BLaER1 (cell line): ENCODE results near the gene TBXAS1.

Experiments
- H3K27ac ChIP-seq: shearing (Covaris generic); formaldehyde crosslinking; 2 replicates; pipeline ENCODE4 v1.8.1; 2022
- H3K27me3 ChIP-seq: shearing (Covaris generic); formaldehyde crosslinking; 2 replicates; pipeline ENCODE4 v1.8.1; 2022
- H3K36me3 ChIP-seq: shearing (Covaris generic); formaldehyde crosslinking; 2 replicates; pipeline ENCODE4 v1.8.1; 2022
- H3K4me1 ChIP-seq: shearing (Covaris generic); formaldehyde crosslinking; 2 replicates; pipeline ENCODE4 v1.8.1; 2022
- H3K4me2 ChIP-seq: shearing (Covaris generic); formaldehyde crosslinking; 2 replicates; pipeline ENCODE4 v1.8.1; 2022
- H3K4me3 ChIP-seq: shearing (Covaris generic); formaldehyde crosslinking; 2 replicates; pipeline ENCODE4 v1.8.1; 2022
- H3K9ac ChIP-seq: shearing (Covaris generic); formaldehyde crosslinking; 2 replicates; pipeline ENCODE4 v1.8.1; 2022
- H3K9me3 ChIP-seq: shearing (Covaris generic); formaldehyde crosslinking; 2 replicates; pipeline ENCODE4 v1.8.1; 2022
- H4K20me1 ChIP-seq: shearing (Covaris generic); formaldehyde crosslinking; 2 replicates; pipeline ENCODE4 v1.8.1; 2022
- Cebpa-rat ChIP-seq: shearing (Covaris generic); IDR thresholded peaks from 2 replicates; pipeline ENCODE4 v1.8.1; 2022

The TBXAS1 gene

GRCh38 chr7:139937715-139938114 is 108.7 kb downstream of the TBXAS1 start:
- no peaks in the 10 kb centered on the region for H3K36me3 ChIP-seq
- H3K9ac ChIP-seq, result no peak overlapping the region
- TF ChIP-seq Cebpa-rat, result no peak
- H3K27ac ChIP-seq, result peak overlapping the region; percentile 8; the same call in 1 of the 2 replicates
- H3K9me3 ChIP-seq, result no peaks in the 10 kb centered on the region
- peaks cover 42% of the 10 kb centered on the region for H3K4me1 ChIP-seq
- H4K20me1 ChIP-seq, result no peaks in the 10 kb centered on the region
- H3K27me3 ChIP-seq, result no peaks in the 10 kb centered on the region; the same call in 1 of the 2 replicates
- H3K4me3 ChIP-seq, result no peak overlapping the region
- H3K4me2 ChIP-seq, result peak overlapping the region; percentile 51

- Histone ChIP-seq H4K20me1 (no peaks in the 10 kb centered on the region), H3K27me3 (no peaks in the 10 kb centered on the region; the same call in 1 of the 2 replicates), H3K4me2 (peak overlapping the region; percentile 62), H3K9me3 (peaks cover 9% of the 10 kb centered on the region), H3K4me1 (peaks cover 44% of the 10 kb centered on the region), H3K27ac (no peak overlapping the region), H3K36me3 (no peaks in the 10 kb centered on the region), H3K9ac (no peak overlapping the region), H3K4me3 (no peak overlapping the region)
- TF ChIP-seq Cebpa-rat, result no peak
Observed at GRCh38 chr7:139940866-139941265, 111.8 kb downstream of the TBXAS1 start.

GRCh38 chr7:139941421-139941820 is 112.4 kb downstream of the TBXAS1 start:
- no peak for TF ChIP-seq Cebpa-rat
- H3K4me2 ChIP-seq, result peak overlapping the region; percentile 62
- peaks cover 44% of the 10 kb centered on the region for H3K4me1 ChIP-seq
- H4K20me1 ChIP-seq, result no peaks in the 10 kb centered on the region
- H3K9me3 ChIP-seq, result peaks cover 13% of the 10 kb centered on the region
- no peak overlapping the region for H3K27ac ChIP-seq
- no peaks in the 10 kb centered on the region; the same call in 1 of the 2 replicates for H3K27me3 ChIP-seq
- H3K36me3 ChIP-seq, result no peaks in the 10 kb centered on the region
- no peak overlapping the region for H3K4me3 ChIP-seq
- no peak overlapping the region for H3K9ac ChIP-seq

- H3K4me2 ChIP-seq, result peak overlapping the region; percentile 62
- H3K9ac ChIP-seq, result no peak overlapping the region
- H3K27ac ChIP-seq, result no peak overlapping the region
- no peaks in the 10 kb centered on the region for H4K20me1 ChIP-seq
- no peak for TF ChIP-seq Cebpa-rat
- H3K4me1 ChIP-seq, result peaks cover 44% of the 10 kb centered on the region
- H3K4me3 ChIP-seq, result no peak overlapping the region
- H3K36me3 ChIP-seq, result no peaks in the 10 kb centered on the region
- H3K27me3 ChIP-seq, result no peaks in the 10 kb centered on the region
- peaks cover 16% of the 10 kb centered on the region for H3K9me3 ChIP-seq
Observed at GRCh38 chr7:139941866-139942265, 112.8 kb downstream of the TBXAS1 start.

- peaks cover 23% of the 10 kb centered on the region for H3K9me3 ChIP-seq
- no peaks in the 10 kb centered on the region for H3K36me3 ChIP-seq
- no peak overlapping the region for H3K27ac ChIP-seq
- TF ChIP-seq Cebpa-rat, result no peak
- no peaks in the 10 kb centered on the region for H3K27me3 ChIP-seq
- no peaks in the 10 kb centered on the region for H4K20me1 ChIP-seq
- peaks cover 39% of the 10 kb centered on the region for H3K4me1 ChIP-seq
- no peak overlapping the region for H3K4me3 ChIP-seq
- peak overlapping the region; percentile 62 for H3K4me2 ChIP-seq
- no peak overlapping the region for H3K9ac ChIP-seq
Observed at GRCh38 chr7:139942636-139943035, 113.6 kb downstream of the TBXAS1 start.

GRCh38 chr7:139943401-139943800 is 114.3 kb downstream of the TBXAS1 start:
- Histone ChIP-seq H4K20me1 (no peaks in the 10 kb centered on the region), H3K36me3 (no peaks in the 10 kb centered on the region), H3K4me1 (peaks cover 31% of the 10 kb centered on the region), H3K27ac (no peak overlapping the region), H3K4me2 (no peak overlapping the region), H3K27me3 (no peaks in the 10 kb centered on the region), H3K9me3 (peaks cover 26% of the 10 kb centered on the region), H3K4me3 (no peak overlapping the region), H3K9ac (no peak overlapping the region)
- TF ChIP-seq Cebpa-rat, result no peak

- peaks cover 26% of the 10 kb centered on the region for H3K9me3 ChIP-seq
- H3K4me2 ChIP-seq, result no peak overlapping the region
- H3K27me3 ChIP-seq, result no peaks in the 10 kb centered on the region
- no peak overlapping the region for H3K9ac ChIP-seq
- no peak overlapping the region for H3K27ac ChIP-seq
- H3K36me3 ChIP-seq, result no peaks in the 10 kb centered on the region
- TF ChIP-seq Cebpa-rat, result no peak
- no peaks in the 10 kb centered on the region for H4K20me1 ChIP-seq
- no peak overlapping the region for H3K4me3 ChIP-seq
- H3K4me1 ChIP-seq, result peaks cover 30% of the 10 kb centered on the region
Observed at GRCh38 chr7:139944248-139944647, 115.2 kb downstream of the TBXAS1 start.

- Histone ChIP-seq H3K4me2 (no peak overlapping the region), H3K27ac (no peak overlapping the region), H3K9me3 (peaks cover 26% of the 10 kb centered on the region), H4K20me1 (no peaks in the 10 kb centered on the region), H3K36me3 (no peaks in the 10 kb centered on the region), H3K4me1 (peaks cover 13% of the 10 kb centered on the region), H3K27me3 (no peaks in the 10 kb centered on the region), H3K4me3 (no peak overlapping the region), H3K9ac (no peak overlapping the region)
- no peak for TF ChIP-seq Cebpa-rat
Observed at GRCh38 chr7:139946533-139946932, 117.5 kb downstream of the TBXAS1 start.

GRCh38 chr7:139947021-139947420 is 118.0 kb downstream of the TBXAS1 start:
- H3K4me2 ChIP-seq, result no peak overlapping the region
- peaks cover 26% of the 10 kb centered on the region for H3K9me3 ChIP-seq
- no peaks in the 10 kb centered on the region for H4K20me1 ChIP-seq
- H3K36me3 ChIP-seq, result no peaks in the 10 kb centered on the region
- H3K4me1 ChIP-seq, result peaks cover 8% of the 10 kb centered on the region
- no peak overlapping the region for H3K4me3 ChIP-seq
- no peak overlapping the region for H3K9ac ChIP-seq
- H3K27me3 ChIP-seq, result no peaks in the 10 kb centered on the region
- H3K27ac ChIP-seq, result no peak overlapping the region
- no peak for TF ChIP-seq Cebpa-rat

GRCh38 chr7:139948167-139948566 is 119.1 kb downstream of the TBXAS1 start:
- no peak overlapping the region for H3K4me2 ChIP-seq
- H4K20me1 ChIP-seq, result no peaks in the 10 kb centered on the region
- no peak for TF ChIP-seq Cebpa-rat
- H3K27me3 ChIP-seq, result no peaks in the 10 kb centered on the region
- H3K4me3 ChIP-seq, result no peak overlapping the region
- no peaks in the 10 kb centered on the region for H3K4me1 ChIP-seq
- peaks cover 26% of the 10 kb centered on the region for H3K9me3 ChIP-seq
- no peak overlapping the region for H3K27ac ChIP-seq
- H3K36me3 ChIP-seq, result no peaks in the 10 kb centered on the region
- H3K9ac ChIP-seq, result no peak overlapping the region
